Calu3 (cell line): ENCODE data around the gene HDLBP. TPM values are rescaled to one million over a fixed set of nuclear protein-coding genes. Genes with fewer than 3 reads are reported as not detected.
A peak's percentile ranks its signal among the peaks of the same experiment; 100 is the strongest.

Experiments
- BruUV-seq: library from RNA; stranded (reverse); fragments of 400-500 nt; replicated peaks from 2 replicates; lab custom pipeline; 2021; lab: Mats Ljungman, UMichigan
- CTCF ChIA-PET: fragments of 300-600 bp; sonication (Branson Sonifier 250); formaldehyde crosslinking; loops from one replicate; lab custom pipeline; 2022; ENCODE audit warnings: antibody characterized with exemption; lab: Charles Lee
- DNase-seq: peaks from one replicate; pipeline ENCODE4 v3.0.0; 2022
- H3K27ac Mint-ChIP-seq: one replicate; pipeline ENCODE4 v1.8.0; 2022; ENCODE audit warnings: mixed read lengths; ENCODE audit not compliant: unreplicated experiment
- H3K27me3 Mint-ChIP-seq: one replicate; pipeline ENCODE4 v1.8.0; 2022; ENCODE audit warnings: mixed read lengths; ENCODE audit not compliant: unreplicated experiment
- H3K36me3 Mint-ChIP-seq: one replicate; pipeline ENCODE4 v1.8.0; 2022; ENCODE audit warnings: mild to moderate bottlenecking, moderate library complexity, mixed read lengths; ENCODE audit not compliant: insufficient read depth, unreplicated experiment
- H3K4me1 Mint-ChIP-seq: one replicate; pipeline ENCODE4 v1.8.0; 2022; ENCODE audit warnings: mild to moderate bottlenecking, low read depth, mixed read lengths; ENCODE audit not compliant: unreplicated experiment
- H3K4me3 Mint-ChIP-seq: one replicate; pipeline ENCODE4 v1.8.0; 2022; ENCODE audit warnings: mild to moderate bottlenecking, low read depth, moderate library complexity, mixed read lengths; ENCODE audit not compliant: unreplicated experiment
- H3K9me3 Mint-ChIP-seq: one replicate; pipeline ENCODE4 v1.8.0; 2022; ENCODE audit warnings: low read depth, mixed read lengths; ENCODE audit not compliant: unreplicated experiment
- intact Hi-C: fragments of 100-400 bp; cut with micrococcal nuclease; formaldehyde crosslinking; loops from one replicate; pipeline ENCODE4 v1.10.0; 2022; ENCODE audit not compliant: unreplicated experiment
- total RNA-seq: library from RNA; stranded (reverse); gene quantifications from 2 replicates; pipeline ENCODE4 v1.2.3, GENCODE V29; 2022
- TF ChIP-seq, protein P1 (sequence below): fragments of 200-600 bp; IDR thresholded peaks from one replicate; pipeline ENCODE4 v1.8.0; 2022; ENCODE audit warnings: antibody characterized with exemption; ENCODE audit not compliant: unreplicated experiment

The HDLBP gene
- total RNA-seq, 1 experiment from 2014 or later: 493 TPM

DNA sequence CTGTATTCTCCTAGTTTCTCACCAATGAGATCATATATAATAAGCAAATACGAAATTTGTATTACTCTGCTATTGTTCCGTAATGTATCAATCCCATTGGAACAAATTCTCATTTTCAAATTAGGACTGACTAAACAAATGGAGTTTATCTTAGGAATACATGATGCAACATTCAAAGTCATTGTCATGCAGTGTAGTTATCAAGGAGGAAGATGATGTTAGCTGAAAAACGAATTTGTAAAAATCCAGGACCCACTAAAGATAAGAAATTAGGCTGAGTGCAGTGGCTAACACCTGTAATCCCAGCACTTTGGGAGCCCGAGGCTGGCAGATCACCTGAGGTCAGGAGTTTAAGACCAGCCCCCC, 15.1 kb upstream of the HDLBP start:
- BruUV-seq: no TSS peak
- H3K27ac Mint-ChIP-seq: peak overlapping the region; percentile 25
- intact Hi-C loops: no loop called here
- H3K36me3 Mint-ChIP-seq: peaks cover 62% of the 10 kb centered on the region
- no peaks in the 10 kb centered on the region for H3K4me1 Mint-ChIP-seq
- no peak for DNase-seq
- CTCF ChIA-PET: no interaction called here
- H3K27me3 Mint-ChIP-seq: no peaks in the 10 kb centered on the region
- H3K4me3 Mint-ChIP-seq: no peak overlapping the region
- TF ChIP-seq, protein P1, sequence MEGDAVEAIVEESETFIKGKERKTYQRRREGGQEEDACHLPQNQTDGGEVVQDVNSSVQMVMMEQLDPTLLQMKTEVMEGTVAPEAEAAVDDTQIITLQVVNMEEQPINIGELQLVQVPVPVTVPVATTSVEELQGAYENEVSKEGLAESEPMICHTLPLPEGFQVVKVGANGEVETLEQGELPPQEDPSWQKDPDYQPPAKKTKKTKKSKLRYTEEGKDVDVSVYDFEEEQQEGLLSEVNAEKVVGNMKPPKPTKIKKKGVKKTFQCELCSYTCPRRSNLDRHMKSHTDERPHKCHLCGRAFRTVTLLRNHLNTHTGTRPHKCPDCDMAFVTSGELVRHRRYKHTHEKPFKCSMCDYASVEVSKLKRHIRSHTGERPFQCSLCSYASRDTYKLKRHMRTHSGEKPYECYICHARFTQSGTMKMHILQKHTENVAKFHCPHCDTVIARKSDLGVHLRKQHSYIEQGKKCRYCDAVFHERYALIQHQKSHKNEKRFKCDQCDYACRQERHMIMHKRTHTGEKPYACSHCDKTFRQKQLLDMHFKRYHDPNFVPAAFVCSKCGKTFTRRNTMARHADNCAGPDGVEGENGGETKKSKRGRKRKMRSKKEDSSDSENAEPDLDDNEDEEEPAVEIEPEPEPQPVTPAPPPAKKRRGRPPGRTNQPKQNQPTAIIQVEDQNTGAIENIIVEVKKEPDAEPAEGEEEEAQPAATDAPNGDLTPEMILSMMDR: no peak
- no peaks in the 10 kb centered on the region for H3K9me3 Mint-ChIP-seq

DNA sequence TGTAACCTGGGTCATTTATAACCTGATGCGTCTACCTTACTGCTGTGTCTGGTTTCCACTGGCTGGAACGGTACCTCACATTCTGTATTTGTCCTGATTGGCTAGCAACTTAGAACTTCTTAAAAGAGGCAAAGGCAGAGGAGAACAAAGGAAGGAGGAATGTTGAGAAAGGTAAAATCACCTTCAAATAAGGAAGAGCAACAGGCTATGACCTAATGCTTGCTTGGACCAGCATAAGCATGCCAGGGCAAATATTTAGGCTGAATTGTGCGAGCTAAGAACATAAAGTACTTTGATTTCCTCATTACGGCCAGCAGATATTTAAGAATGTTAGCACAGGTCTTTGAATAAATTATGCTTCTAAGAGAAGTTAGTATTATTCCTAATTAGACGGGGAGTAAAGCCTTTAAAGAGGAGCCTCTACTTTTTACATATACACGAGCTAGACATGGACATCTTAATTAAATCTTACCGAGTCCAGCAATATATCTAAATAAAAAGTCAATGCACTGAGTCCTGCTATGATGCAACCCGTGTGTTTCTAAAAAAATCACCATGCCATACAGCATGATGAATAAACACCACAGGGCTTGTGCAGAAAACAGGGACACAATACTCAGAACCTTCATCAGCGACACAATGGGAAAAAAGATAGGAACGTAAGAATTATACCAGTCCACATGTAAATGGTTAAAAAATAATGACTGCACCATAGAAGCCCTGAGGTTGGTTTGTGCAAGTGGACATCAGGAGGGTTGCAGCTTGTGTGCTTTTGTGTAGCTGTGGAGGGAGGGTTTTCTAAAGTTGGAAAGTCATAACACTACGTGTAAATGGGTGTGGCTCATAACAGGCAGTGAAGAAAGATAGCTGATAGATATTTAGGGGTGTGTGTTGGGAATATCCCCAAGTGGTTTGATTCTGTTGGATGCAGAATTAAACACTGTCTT, 14.5 kb upstream of the HDLBP start:
- intact Hi-C loops: no loop called here

DNA sequence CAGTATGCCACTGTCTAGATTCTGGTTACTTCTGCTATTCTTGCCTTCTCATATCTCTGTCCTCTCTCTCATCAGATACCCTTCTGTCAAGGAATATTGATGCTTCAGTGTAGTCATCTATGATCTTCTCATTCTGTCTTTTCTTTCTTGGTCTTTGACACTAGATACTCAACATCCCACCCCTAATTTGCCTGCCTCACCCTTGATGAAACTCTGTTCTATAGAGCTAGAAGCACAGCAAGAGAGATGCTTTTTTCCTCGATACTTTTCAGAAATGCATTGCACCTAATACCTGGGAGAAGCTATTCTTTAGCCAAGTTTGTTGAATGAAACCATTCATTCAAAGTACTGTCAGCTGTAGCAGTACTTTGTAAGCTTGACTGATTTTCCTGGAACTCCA, 9.8 kb upstream of the HDLBP start:
- no peak overlapping the region for H3K4me3 Mint-ChIP-seq
- no peaks in the 10 kb centered on the region for H3K27me3 Mint-ChIP-seq
- peaks cover 45% of the 10 kb centered on the region for H3K36me3 Mint-ChIP-seq
- no peaks in the 10 kb centered on the region for H3K9me3 Mint-ChIP-seq
- H3K27ac Mint-ChIP-seq: no peak overlapping the region
- CTCF ChIA-PET: no interaction called here
- DNase-seq: no peak
- TF ChIP-seq, protein P1: no peak
- no TSS peak for BruUV-seq
- intact Hi-C loops: no loop called here
- peaks cover 28% of the 10 kb centered on the region for H3K4me1 Mint-ChIP-seq

More for the DNA sequence above, 14.5 kb upstream of the HDLBP start:
- Mint-ChIP-seq H3K4me3 (no peak overlapping the region), H3K27me3 (no peaks in the 10 kb centered on the region), H3K27ac (peak overlapping the region; percentile 25), H3K9me3 (no peaks in the 10 kb centered on the region), H3K4me1 (peaks cover 7% of the 10 kb centered on the region), H3K36me3 (peaks cover 67% of the 10 kb centered on the region)
- CTCF ChIA-PET: no interaction called here
- TF ChIP-seq, protein P1: no peak
- BruUV-seq: no TSS peak
- no peak for DNase-seq

DNA sequence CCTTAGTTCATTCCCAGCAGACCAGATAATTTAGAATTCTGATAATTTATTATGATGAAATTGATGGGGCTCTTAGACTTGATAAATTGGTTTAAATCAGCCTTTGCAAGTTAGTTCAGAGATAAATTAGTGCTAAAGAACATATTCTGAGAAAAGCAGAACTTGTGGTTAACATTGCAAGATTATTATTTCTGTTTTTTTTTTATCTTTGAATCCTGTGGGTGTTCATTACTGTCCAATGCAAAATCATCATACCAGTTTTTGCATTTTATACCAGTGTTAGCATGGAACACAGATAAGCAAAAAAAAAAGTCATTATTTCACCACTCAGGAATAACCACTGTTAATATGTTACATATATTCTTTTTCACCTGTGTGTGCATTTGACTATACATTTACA, 9.3 kb upstream of the HDLBP start:
- TF ChIP-seq, protein P1: no peak
- Mint-ChIP-seq H3K27me3 (no peaks in the 10 kb centered on the region), H3K27ac (no peak overlapping the region), H3K4me1 (peaks cover 32% of the 10 kb centered on the region), H3K4me3 (no peak overlapping the region), H3K36me3 (peaks cover 50% of the 10 kb centered on the region), H3K9me3 (no peaks in the 10 kb centered on the region)
- CTCF ChIA-PET: interaction anchor here (0.6 kb wide), 1 partner anchor 68 kb away, joined by 3 read pairs; no protein-coding TSS in a partner anchor
- no TSS peak for BruUV-seq
- no peak for DNase-seq
- intact Hi-C loops: no loop called here
